Retinal pigment epithelial cell (primary cell): ENCODE measurements around the gene GAA.

Experiments
- DNase-seq: peaks from one replicate; pipeline ENCODE4 v3.0.0-alpha.2; 2010; ENCODE audit warnings: low read depth
- H3K4me3 ChIP-seq: 2 replicates; pipeline ENCODE4 v1.5.1; 2011; ENCODE audit warnings: mild to moderate bottlenecking, low read length, control low read depth, moderate library complexity
- CTCF ChIP-seq: conservative IDR thresholded peaks from 2 replicates; pipeline ENCODE4 v1.5.1; 2011; ENCODE audit warnings: low read depth, low read length, control low read depth, inconsistent platforms

The GAA gene

GRCh38 chr17:80123791-80124190 lies 22.4 kb downstream of the GAA start:
- no peak overlapping the region for H3K4me3 ChIP-seq
- no peak for TF ChIP-seq CTCF
- DNase-seq, result no peak

- H3K4me3 ChIP-seq, result no peak overlapping the region
- no peak for DNase-seq
- peak; percentile 81 for TF ChIP-seq CTCF
These were observed 23.1 kb downstream of the GAA start for GRCh38 chr17:80124351-80124981.

GRCh38 chr17:80125656-80126448 lies 24.5 kb downstream of the GAA start:
- H3K4me3 ChIP-seq, result no peak overlapping the region
- no peak for TF ChIP-seq CTCF
- DNase-seq, result no peak

- DNase-seq, result no peak
- TF ChIP-seq CTCF, result no peak
- no peak overlapping the region for H3K4me3 ChIP-seq
These were observed 25.0 kb downstream of the GAA start for GRCh38 chr17:80126449-80126715.

GRCh38 chr17:80129006-80129565 lies 27.7 kb downstream of the GAA start:
- DNase-seq, result no peak
- TF ChIP-seq CTCF, result no peak

GRCh38 chr17:80130992-80131391 lies 29.6 kb downstream of the GAA start:
- no peak for TF ChIP-seq CTCF
- DNase-seq, result no peak
- H3K4me3 ChIP-seq, result no peak overlapping the region

More at GRCh38 chr17:80129006-80129565, 27.7 kb downstream of the GAA start:
- no peak overlapping the region for H3K4me3 ChIP-seq

- H3K4me3 ChIP-seq, result no peak overlapping the region
- DNase-seq, result no peak
- TF ChIP-seq CTCF, result no peak
These were observed 31.7 kb downstream of the GAA start for GRCh38 chr17:80132906-80133625.
